ENCODE measurements around the gene MSI2. TPM values are rescaled to one million over a fixed set of nuclear protein-coding genes. Genes with fewer than 3 reads are reported as not detected.

Gene MSI2
- total and polyA plus RNA-seq, 2 experiments from 2014 or later: 18.9 to 41.8 TPM

DNA sequence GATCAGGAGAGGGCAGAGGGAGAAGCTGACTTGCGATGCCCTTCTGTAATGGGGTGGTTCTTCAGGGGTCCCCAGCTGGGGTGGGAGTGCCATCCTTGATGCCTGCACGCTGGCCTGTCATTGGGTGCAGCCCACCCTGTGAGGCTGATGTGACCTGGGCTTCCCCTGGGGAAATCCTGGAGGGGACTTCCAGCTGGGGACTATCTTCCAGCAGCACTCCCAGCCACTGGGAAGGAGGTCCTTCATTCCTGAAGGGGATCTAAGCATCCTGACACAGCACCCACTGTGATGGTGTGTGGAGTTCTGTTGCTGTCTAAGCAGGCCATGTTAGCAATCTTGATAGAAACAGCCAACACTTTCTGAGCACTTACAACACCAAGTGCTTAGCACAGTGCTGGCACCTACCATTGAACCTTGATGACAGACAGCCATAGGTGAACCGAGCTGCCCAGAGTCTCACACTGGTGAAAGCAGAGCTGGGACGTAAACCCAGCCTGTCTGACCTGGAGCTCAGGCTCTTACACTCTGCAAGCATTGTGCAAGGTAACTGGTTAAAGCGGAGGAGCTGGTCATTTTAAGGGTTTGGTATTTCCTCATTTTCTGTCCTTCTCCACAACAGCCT is 277.5 kb downstream of the MSI2 start:
- Histone ChIP-seq H3K4me2 (no peak overlapping the region), H3K9me2 (ENCODE audit: insufficient read depth) (no peaks in the 10 kb centered on the region), H3K4me3 (no peak overlapping the region), H3K27me3 (ENCODE audit: insufficient read depth) (no peaks in the 10 kb centered on the region), H4K20me1 (replicated peaks; ENCODE audit: insufficient read depth) (0 out of 2 replicates have a peak, but pooled peaks cover 3% of the 10 kb centered on the region), H3F3A (replicated peaks; ENCODE audit: low read depth) (no peaks in the 10 kb centered on the region), H2AFZ (no peak overlapping the region), H3K27ac (ENCODE audit: low read depth) (no peak overlapping the region), H3K4me1 (ENCODE audit: insufficient read depth) (peaks cover 21% of the 10 kb centered on the region), H3K79me2 (replicated peaks; ENCODE audit: insufficient read depth) (no peaks in the 10 kb centered on the region), H3K36me3 (ENCODE audit: insufficient read depth) (no peaks in the 10 kb centered on the region)
- Mint-ChIP-seq H3K9me3 (no peaks in the 10 kb centered on the region), H3K4me3 (no peak overlapping the region), H3K27me3 (ENCODE audit: insufficient read depth, low read depth, poor library complexity) (peaks cover 2% of the 10 kb centered on the region), H3K4me1 (peaks cover 43% of the 10 kb centered on the region), H3K27ac (no peak overlapping the region), H3K36me3 (ENCODE audit: low read depth) (no peaks in the 10 kb centered on the region)
- no peak for DNase-seq (ENCODE audit: low spot score)
- ATAC-seq: no peak
- no peak for TF ChIP-seq POLR2AphosphoS5 (IDR thresholded peaks at IDR 0.05; ENCODE audit: low read depth)
- TF ChIP-seq STAT1 (IDR thresholded peaks at IDR 0.05; ENCODE audit: unreplicated experiment): no peak
- TF ChIP-seq ZNF331 (CRISPR knock-in tag; IDR thresholded peaks at IDR 0.05; ENCODE audit: low read depth): no peak
- TF ChIP-seq, protein P1, sequence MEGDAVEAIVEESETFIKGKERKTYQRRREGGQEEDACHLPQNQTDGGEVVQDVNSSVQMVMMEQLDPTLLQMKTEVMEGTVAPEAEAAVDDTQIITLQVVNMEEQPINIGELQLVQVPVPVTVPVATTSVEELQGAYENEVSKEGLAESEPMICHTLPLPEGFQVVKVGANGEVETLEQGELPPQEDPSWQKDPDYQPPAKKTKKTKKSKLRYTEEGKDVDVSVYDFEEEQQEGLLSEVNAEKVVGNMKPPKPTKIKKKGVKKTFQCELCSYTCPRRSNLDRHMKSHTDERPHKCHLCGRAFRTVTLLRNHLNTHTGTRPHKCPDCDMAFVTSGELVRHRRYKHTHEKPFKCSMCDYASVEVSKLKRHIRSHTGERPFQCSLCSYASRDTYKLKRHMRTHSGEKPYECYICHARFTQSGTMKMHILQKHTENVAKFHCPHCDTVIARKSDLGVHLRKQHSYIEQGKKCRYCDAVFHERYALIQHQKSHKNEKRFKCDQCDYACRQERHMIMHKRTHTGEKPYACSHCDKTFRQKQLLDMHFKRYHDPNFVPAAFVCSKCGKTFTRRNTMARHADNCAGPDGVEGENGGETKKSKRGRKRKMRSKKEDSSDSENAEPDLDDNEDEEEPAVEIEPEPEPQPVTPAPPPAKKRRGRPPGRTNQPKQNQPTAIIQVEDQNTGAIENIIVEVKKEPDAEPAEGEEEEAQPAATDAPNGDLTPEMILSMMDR (conservative IDR thresholded peaks at IDR 0.05; ENCODE audit: low read depth in 2 of 2): no peak
- TF ChIP-seq, protein P2, sequence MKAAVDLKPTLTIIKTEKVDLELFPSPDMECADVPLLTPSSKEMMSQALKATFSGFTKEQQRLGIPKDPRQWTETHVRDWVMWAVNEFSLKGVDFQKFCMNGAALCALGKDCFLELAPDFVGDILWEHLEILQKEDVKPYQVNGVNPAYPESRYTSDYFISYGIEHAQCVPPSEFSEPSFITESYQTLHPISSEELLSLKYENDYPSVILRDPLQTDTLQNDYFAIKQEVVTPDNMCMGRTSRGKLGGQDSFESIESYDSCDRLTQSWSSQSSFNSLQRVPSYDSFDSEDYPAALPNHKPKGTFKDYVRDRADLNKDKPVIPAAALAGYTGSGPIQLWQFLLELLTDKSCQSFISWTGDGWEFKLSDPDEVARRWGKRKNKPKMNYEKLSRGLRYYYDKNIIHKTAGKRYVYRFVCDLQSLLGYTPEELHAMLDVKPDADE (IDR thresholded peaks at IDR 0.05): no peak
- TF ChIP-seq NANOG (IDR thresholded peaks at IDR 0.05; ENCODE audit: borderline replicate concordance): no peak
- no peak for TF ChIP-seq JUNB (IDR thresholded peaks at IDR 0.05; ENCODE audit: unreplicated experiment)
- TF ChIP-seq EZH2 (IDR thresholded peaks at IDR 0.05; ENCODE audit: low read depth, unreplicated experiment): no peak
- no peak for TF ChIP-seq CREB1 (CRISPR knock-in tag; IDR thresholded peaks at IDR 0.05; ENCODE audit: low read depth)
- no peak for TF ChIP-seq ZNF114 (CRISPR knock-in tag; IDR thresholded peaks at IDR 0.05)
- TF ChIP-seq EZH2phosphoT487 (IDR thresholded peaks at IDR 0.05; ENCODE audit: unreplicated experiment): no peak
- TF ChIP-seq, protein P3, sequence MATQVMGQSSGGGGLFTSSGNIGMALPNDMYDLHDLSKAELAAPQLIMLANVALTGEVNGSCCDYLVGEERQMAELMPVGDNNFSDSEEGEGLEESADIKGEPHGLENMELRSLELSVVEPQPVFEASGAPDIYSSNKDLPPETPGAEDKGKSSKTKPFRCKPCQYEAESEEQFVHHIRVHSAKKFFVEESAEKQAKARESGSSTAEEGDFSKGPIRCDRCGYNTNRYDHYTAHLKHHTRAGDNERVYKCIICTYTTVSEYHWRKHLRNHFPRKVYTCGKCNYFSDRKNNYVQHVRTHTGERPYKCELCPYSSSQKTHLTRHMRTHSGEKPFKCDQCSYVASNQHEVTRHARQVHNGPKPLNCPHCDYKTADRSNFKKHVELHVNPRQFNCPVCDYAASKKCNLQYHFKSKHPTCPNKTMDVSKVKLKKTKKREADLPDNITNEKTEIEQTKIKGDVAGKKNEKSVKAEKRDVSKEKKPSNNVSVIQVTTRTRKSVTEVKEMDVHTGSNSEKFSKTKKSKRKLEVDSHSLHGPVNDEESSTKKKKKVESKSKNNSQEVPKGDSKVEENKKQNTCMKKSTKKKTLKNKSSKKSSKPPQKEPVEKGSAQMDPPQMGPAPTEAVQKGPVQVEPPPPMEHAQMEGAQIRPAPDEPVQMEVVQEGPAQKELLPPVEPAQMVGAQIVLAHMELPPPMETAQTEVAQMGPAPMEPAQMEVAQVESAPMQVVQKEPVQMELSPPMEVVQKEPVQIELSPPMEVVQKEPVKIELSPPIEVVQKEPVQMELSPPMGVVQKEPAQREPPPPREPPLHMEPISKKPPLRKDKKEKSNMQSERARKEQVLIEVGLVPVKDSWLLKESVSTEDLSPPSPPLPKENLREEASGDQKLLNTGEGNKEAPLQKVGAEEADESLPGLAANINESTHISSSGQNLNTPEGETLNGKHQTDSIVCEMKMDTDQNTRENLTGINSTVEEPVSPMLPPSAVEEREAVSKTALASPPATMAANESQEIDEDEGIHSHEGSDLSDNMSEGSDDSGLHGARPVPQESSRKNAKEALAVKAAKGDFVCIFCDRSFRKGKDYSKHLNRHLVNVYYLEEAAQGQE (IDR thresholded peaks at IDR 0.05; ENCODE audit: unreplicated experiment): no peak
- TF ChIP-seq, protein P4, sequence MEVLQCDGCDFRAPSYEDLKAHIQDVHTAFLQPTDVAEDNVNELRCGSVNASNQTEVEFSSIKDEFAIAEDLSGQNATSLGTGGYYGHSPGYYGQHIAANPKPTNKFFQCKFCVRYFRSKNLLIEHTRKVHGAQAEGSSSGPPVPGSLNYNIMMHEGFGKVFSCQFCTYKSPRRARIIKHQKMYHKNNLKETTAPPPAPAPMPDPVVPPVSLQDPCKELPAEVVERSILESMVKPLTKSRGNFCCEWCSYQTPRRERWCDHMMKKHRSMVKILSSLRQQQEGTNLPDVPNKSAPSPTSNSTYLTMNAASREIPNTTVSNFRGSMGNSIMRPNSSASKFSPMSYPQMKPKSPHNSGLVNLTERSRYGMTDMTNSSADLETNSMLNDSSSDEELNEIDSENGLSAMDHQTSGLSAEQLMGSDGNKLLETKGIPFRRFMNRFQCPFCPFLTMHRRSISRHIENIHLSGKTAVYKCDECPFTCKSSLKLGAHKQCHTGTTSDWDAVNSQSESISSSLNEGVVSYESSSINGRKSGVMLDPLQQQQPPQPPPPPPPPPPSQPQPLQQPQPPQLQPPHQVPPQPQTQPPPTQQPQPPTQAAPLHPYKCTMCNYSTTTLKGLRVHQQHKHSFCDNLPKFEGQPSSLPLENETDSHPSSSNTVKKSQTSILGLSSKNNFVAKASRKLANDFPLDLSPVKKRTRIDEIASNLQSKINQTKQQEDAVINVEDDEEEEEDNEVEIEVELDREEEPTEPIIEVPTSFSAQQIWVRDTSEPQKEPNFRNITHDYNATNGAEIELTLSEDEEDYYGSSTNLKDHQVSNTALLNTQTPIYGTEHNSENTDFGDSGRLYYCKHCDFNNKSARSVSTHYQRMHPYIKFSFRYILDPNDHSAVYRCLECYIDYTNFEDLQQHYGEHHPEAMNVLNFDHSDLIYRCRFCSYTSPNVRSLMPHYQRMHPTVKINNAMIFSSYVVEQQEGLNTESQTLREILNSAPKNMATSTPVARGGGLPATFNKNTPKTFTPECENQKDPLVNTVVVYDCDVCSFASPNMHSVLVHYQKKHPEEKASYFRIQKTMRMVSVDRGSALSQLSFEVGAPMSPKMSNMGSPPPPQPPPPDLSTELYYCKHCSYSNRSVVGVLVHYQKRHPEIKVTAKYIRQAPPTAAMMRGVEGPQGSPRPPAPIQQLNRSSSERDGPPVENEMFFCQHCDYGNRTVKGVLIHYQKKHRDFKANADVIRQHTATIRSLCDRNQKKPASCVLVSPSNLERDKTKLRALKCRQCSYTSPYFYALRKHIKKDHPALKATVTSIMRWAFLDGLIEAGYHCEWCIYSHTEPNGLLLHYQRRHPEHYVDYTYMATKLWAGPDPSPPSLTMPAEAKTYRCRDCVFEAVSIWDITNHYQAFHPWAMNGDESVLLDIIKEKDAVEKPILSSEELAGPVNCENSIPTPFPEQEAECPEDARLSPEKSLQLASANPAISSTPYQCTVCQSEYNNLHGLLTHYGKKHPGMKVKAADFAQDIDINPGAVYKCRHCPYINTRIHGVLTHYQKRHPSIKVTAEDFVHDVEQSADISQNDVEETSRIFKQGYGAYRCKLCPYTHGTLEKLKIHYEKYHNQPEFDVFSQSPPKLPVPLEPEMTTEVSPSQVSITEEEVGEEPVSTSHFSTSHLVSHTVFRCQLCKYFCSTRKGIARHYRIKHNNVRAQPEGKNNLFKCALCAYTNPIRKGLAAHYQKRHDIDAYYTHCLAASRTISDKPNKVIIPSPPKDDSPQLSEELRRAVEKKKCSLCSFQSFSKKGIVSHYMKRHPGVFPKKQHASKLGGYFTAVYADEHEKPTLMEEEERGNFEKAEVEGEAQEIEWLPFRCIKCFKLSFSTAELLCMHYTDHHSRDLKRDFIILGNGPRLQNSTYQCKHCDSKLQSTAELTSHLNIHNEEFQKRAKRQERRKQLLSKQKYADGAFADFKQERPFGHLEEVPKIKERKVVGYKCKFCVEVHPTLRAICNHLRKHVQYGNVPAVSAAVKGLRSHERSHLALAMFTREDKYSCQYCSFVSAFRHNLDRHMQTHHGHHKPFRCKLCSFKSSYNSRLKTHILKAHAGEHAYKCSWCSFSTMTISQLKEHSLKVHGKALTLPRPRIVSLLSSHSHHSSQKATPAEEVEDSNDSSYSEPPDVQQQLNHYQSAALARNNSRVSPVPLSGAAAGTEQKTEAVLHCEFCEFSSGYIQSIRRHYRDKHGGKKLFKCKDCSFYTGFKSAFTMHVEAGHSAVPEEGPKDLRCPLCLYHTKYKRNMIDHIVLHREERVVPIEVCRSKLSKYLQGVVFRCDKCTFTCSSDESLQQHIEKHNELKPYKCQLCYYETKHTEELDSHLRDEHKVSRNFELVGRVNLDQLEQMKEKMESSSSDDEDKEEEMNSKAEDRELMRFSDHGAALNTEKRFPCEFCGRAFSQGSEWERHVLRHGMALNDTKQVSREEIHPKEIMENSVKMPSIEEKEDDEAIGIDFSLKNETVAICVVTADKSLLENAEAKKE (CRISPR knock-in tag; IDR thresholded peaks at IDR 0.05): no peak

Data from GM23338 (cell line).